ENCODE measurements around the gene SLC49A4.

DNA sequence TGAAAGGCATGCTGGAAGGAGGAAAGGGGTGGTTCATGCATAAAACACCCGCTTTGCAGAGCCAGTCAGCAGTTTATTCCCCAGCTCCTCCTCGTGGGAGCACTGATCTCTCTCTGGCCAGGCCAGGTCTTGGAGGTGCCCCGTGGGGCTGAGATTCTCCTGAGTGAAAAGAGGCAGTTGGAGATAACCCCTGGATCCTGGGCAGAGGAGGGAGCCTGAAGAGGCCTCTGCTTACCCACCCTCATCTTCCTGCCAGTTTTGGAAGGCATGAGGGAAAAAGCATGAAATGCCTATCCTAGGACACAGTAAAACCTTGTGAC, 124.4 kb downstream of the SLC49A4 start:
- no peak for TF ChIP-seq POLR2AphosphoS5 (IDR thresholded peaks at IDR 0.05; ENCODE audit: borderline replicate concordance, low read depth, low read length)
- TF ChIP-seq EZH2 (IDR thresholded peaks at IDR 0.05) = no peak
- no peak for TF ChIP-seq FOXP2 (optimal IDR thresholded peaks at IDR 0.05; ENCODE audit: control extremely low read depth, extremely low read length, insufficient read depth)

Measured in SK-N-MC (cell line).